Neuronal stem cell (in vitro differentiated cells): ENCODE measurements around the gene PRF1.
"Not testable (repeated sequence)": the region's sequence is repeated elsewhere in the genome, so short reads cannot be mapped to it uniquely, and the experiment has no call there.

Experiments used
- DNase-seq: peaks from one replicate; pipeline ENCODE4 v3.0.0-alpha.2; 2013; ENCODE audit warnings: low spot score
- H2AFZ ChIP-seq: one replicate; pipeline ENCODE4 v1.6.1; 2013; ENCODE audit warnings: mild to moderate bottlenecking, low read length, inconsistent platforms
- H2AK5ac ChIP-seq: 2 replicates; pipeline ENCODE4 v1.6.1; 2013; ENCODE audit warnings: low read depth, mild to moderate bottlenecking, inconsistent platforms, low read length, moderate library complexity, mixed read lengths
- H2BK120ac ChIP-seq: 2 replicates; pipeline ENCODE4 v1.6.1; 2013; ENCODE audit warnings: low read depth, mild to moderate bottlenecking, inconsistent platforms, low read length, moderate library complexity, mixed read lengths
- H2BK12ac ChIP-seq: one replicate; pipeline ENCODE4 v1.6.1; 2013; ENCODE audit warnings: low read length, inconsistent platforms
- H2BK15ac ChIP-seq: 2 replicates; pipeline ENCODE4 v1.6.1; 2013; ENCODE audit warnings: mild to moderate bottlenecking, low read length, inconsistent platforms, mixed read lengths
- H2BK5ac ChIP-seq: one replicate; pipeline ENCODE4 v1.6.1; 2013; ENCODE audit warnings: inconsistent platforms, mild to moderate bottlenecking, low read length, moderate library complexity
- H3K14ac ChIP-seq: one replicate; pipeline ENCODE4 v1.6.1; 2013; ENCODE audit warnings: low read length, inconsistent platforms
- H3K18ac ChIP-seq: 2 replicates; pipeline ENCODE4 v1.6.1; 2013; ENCODE audit warnings: low read length, inconsistent platforms
- H3K23ac ChIP-seq: 2 replicates; pipeline ENCODE4 v1.6.1; 2013; ENCODE audit warnings: low read depth, mild to moderate bottlenecking, mixed read lengths, low read length, inconsistent platforms; ENCODE audit not compliant: poor library complexity
- H3K27ac ChIP-seq: replicated peaks from 3 replicates; pipeline ENCODE4 v1.5.1; 2013; ENCODE audit warnings: low read length, inconsistent platforms
- H3K27me3 ChIP-seq, 3 experiments: 2 replicates each; pipeline ENCODE4 v1.6.1; 2013; ENCODE audit warnings: low read length in 3 of 3, mild to moderate bottlenecking in 2 of 3, inconsistent platforms in 1 of 3, low read depth in 1 of 3, mixed read lengths in 1 of 3, moderate library complexity in 1 of 3; ENCODE audit not compliant: control insufficient read depth in 3 of 3, insufficient read depth in 3 of 3
- H3K36me3 ChIP-seq, 2 donors: replicated peaks in 1 of 2; 2 replicates each; pipeline ENCODE4 v1.6.1; 2013; ENCODE audit warnings: low read length in 2 of 2; ENCODE audit not compliant: control insufficient read depth in 2 of 2, insufficient read depth in 2 of 2
- H3K4ac ChIP-seq: 2 replicates; pipeline ENCODE4 v1.6.1; 2013; ENCODE audit warnings: inconsistent platforms, mild to moderate bottlenecking, low read length, moderate library complexity
- H3K4me1 ChIP-seq, 2 donors: 1 replicate in 1 of 2; 2 replicates in 1 of 2; pipeline ENCODE4 v1.6.1; 2013; ENCODE audit warnings: low read length in 2 of 2, low read depth in 1 of 2; ENCODE audit not compliant: control insufficient read depth in 2 of 2, insufficient read depth in 1 of 2
- H3K4me2 ChIP-seq: one replicate; pipeline ENCODE4 v1.6.1; 2013; ENCODE audit warnings: mild to moderate bottlenecking, low read length, inconsistent platforms; ENCODE audit not compliant: insufficient read depth, poor library complexity, severe bottlenecking
- H3K4me3 ChIP-seq, 2 donors: 2 replicates each; pipeline ENCODE4 v1.5.1; 2013; ENCODE audit warnings: low read length in 2 of 2, mild to moderate bottlenecking in 2 of 2, inconsistent platforms in 1 of 2, moderate library complexity in 1 of 2
- H3K79me1 ChIP-seq: one replicate; pipeline ENCODE4 v1.6.1; 2013; ENCODE audit warnings: low read depth, mild to moderate bottlenecking, inconsistent platforms, low read length, moderate library complexity
- H3K9ac ChIP-seq: one replicate; pipeline ENCODE4 v1.6.1; 2013; ENCODE audit warnings: mild to moderate bottlenecking, low read depth, low read length, inconsistent platforms; ENCODE audit not compliant: poor library complexity
- H3K9me3 ChIP-seq, 2 donors: replicated peaks in 1 of 2; 2 replicates each; pipeline versions ENCODE3 to v1.6.1; 2013; ENCODE audit warnings: low read length in 2 of 2, mild to moderate bottlenecking in 2 of 2, inconsistent platforms in 1 of 2, low read depth in 1 of 2, mixed read lengths in 1 of 2, moderate library complexity in 1 of 2; ENCODE audit not compliant: control insufficient read depth in 2 of 2, insufficient read depth in 1 of 2
- H4K8ac ChIP-seq: one replicate; pipeline ENCODE4 v1.6.1; 2013; ENCODE audit warnings: low read depth, mild to moderate bottlenecking, inconsistent platforms, low read length, moderate library complexity
- H4K91ac ChIP-seq: one replicate; pipeline ENCODE4 v1.6.1; 2013; ENCODE audit warnings: low read length, low read depth, mild to moderate bottlenecking, inconsistent platforms; ENCODE audit not compliant: poor library complexity
- WGBS, 2 donors: extraction: QIAGEN DNeasy Blood & Tissue Kit; methylation state at CpG; one replicate each; pipeline ENCODE4 v1.1.7; 2013; ENCODE audit warnings: missing lambda C conversion rate in 2 of 2, mixed read lengths in 1 of 2; ENCODE audit not compliant: insufficient read length in 2 of 2, insufficient replicate concordance in 1 of 2; ENCODE audit errors: extremely low coverage in 2 of 2; 5-methylcytosine and 5-hydroxymethylcytosine counted together

The PRF1 gene

GRCh38 chr10:70582793-70583668, 19.5 kb downstream of the PRF1 start:
- no peaks in the 10 kb centered on the region for H3K9me3 ChIP-seq
- no CpG with 5 or more reads among the region's 19 CpGs for WGBS, 2 donors

GRCh38 chr10:70581176-70581575, 21.4 kb downstream of the PRF1 start:
- not testable (repeated sequence) for H4K91ac ChIP-seq, H3K79me1 ChIP-seq, H3K4me2 ChIP-seq, H3K4ac ChIP-seq, H3K14ac ChIP-seq, H2AFZ ChIP-seq, H3K36me3 ChIP-seq, H3K27me3 ChIP-seq, H3K9ac ChIP-seq, H3K9me3 ChIP-seq, H2AK5ac ChIP-seq, H4K8ac ChIP-seq, H3K4me3 ChIP-seq, H2BK12ac ChIP-seq, H2BK5ac ChIP-seq, H2BK120ac ChIP-seq, DNase-seq, H3K27ac ChIP-seq, H3K23ac ChIP-seq, H2BK15ac ChIP-seq, H3K18ac ChIP-seq
- WGBS, 2 donors, result no CpG with 5 or more reads among the region's 5 CpGs
- peaks cover 14 to 24% of the 10 kb centered on the region in 2 donors for H3K4me1 ChIP-seq

More at GRCh38 chr10:70582793-70583668, 19.5 kb downstream of the PRF1 start:
- H3K18ac ChIP-seq, result no peak overlapping the region
- no peak overlapping the region for H3K27ac ChIP-seq
- no peak overlapping the region for H3K9ac ChIP-seq
- H3K79me1 ChIP-seq, result no peaks in the 10 kb centered on the region
- DNase-seq, result no peak
- no peak overlapping the region for H2BK15ac ChIP-seq
- no peak overlapping the region for H2BK120ac ChIP-seq
- no peak overlapping the region for H3K4me3 ChIP-seq
- H3K4ac ChIP-seq, result no peak overlapping the region
- H3K27me3 ChIP-seq, result peaks cover 0 to 3% (median 0%) of the 10 kb centered on the region in 3 experiments
- no peak overlapping the region for H2BK12ac ChIP-seq
- H3K4me2 ChIP-seq, result no peak overlapping the region
- H3K36me3 ChIP-seq, result no peaks in the 10 kb centered on the region
- H4K91ac ChIP-seq, result no peak overlapping the region
- H3K14ac ChIP-seq, result no peak overlapping the region
- no peak overlapping the region for H4K8ac ChIP-seq
- peak overlapping the region; percentile 33 for H2AFZ ChIP-seq
- no peak overlapping the region for H2BK5ac ChIP-seq
- H3K23ac ChIP-seq, result no peak overlapping the region
- H2AK5ac ChIP-seq, result peak overlapping the region; percentile 10
- peaks cover 14 to 22% of the 10 kb centered on the region in 2 donors for H3K4me1 ChIP-seq

GRCh38 chr10:70579234-70580002, 23.1 kb downstream of the PRF1 start:
- no peak overlapping the region for H2BK120ac ChIP-seq
- DNase-seq, result no peak
- no peak overlapping the region for H3K4me3 ChIP-seq
- H4K91ac ChIP-seq, result no peak overlapping the region
- H2AFZ ChIP-seq, result no peak overlapping the region
- no peaks in the 10 kb centered on the region for H3K27me3 ChIP-seq
- WGBS, 2 donors, result no CpG with 5 or more reads among the region's 3 CpGs
- H2BK12ac ChIP-seq, result no peak overlapping the region
- no peaks in the 10 kb centered on the region for H3K79me1 ChIP-seq
- no peak overlapping the region for H3K18ac ChIP-seq
- H3K23ac ChIP-seq, result no peak overlapping the region
- no peak overlapping the region for H3K9ac ChIP-seq
- H2AK5ac ChIP-seq, result no peak overlapping the region
- peaks cover 9 to 17% of the 10 kb centered on the region in 2 donors for H3K4me1 ChIP-seq
- H3K4ac ChIP-seq, result no peak overlapping the region
- H3K9me3 ChIP-seq, result peaks cover 0 to 2% of the 10 kb centered on the region in 2 donors
- no peak overlapping the region for H3K4me2 ChIP-seq
- H2BK15ac ChIP-seq, result no peak overlapping the region
- H3K14ac ChIP-seq, result no peak overlapping the region
- no peak overlapping the region for H2BK5ac ChIP-seq
- H4K8ac ChIP-seq, result no peak overlapping the region
- H3K36me3 ChIP-seq, result no peaks in the 10 kb centered on the region
- H3K27ac ChIP-seq, result no peak overlapping the region

- H4K8ac ChIP-seq, result no peak overlapping the region
- H3K14ac ChIP-seq, result no peak overlapping the region
- no peak overlapping the region for H2AK5ac ChIP-seq
- H3K79me1 ChIP-seq, result no peaks in the 10 kb centered on the region
- H3K9me3 ChIP-seq, result peaks cover 0 to 2% of the 10 kb centered on the region in 2 donors
- no peak overlapping the region for H2BK12ac ChIP-seq
- no peak overlapping the region for H2BK15ac ChIP-seq
- H2AFZ ChIP-seq, result no peak overlapping the region
- H3K27me3 ChIP-seq, result no peaks in the 10 kb centered on the region
- no peak overlapping the region for H3K4me2 ChIP-seq
- H3K18ac ChIP-seq, result no peak overlapping the region
- no peak for DNase-seq
- H3K27ac ChIP-seq, result no peak overlapping the region
- peaks cover 3 to 10% of the 10 kb centered on the region in 2 donors for H3K4me1 ChIP-seq
- WGBS, 2 donors, result no CpG with 5 or more reads among the region's 7 CpGs
- no peaks in the 10 kb centered on the region for H3K36me3 ChIP-seq
- no peak overlapping the region for H3K4me3 ChIP-seq
- no peak overlapping the region for H3K23ac ChIP-seq
- H2BK5ac ChIP-seq, result no peak overlapping the region
- no peak overlapping the region for H2BK120ac ChIP-seq
- H3K9ac ChIP-seq, result no peak overlapping the region
- H3K4ac ChIP-seq, result no peak overlapping the region
- no peak overlapping the region for H4K91ac ChIP-seq
Observed at GRCh38 chr10:70578371-70578947, 24.1 kb downstream of the PRF1 start.
